NK-92 (cell line): ENCODE results near the gene RLN3.
"Not testable (repeated sequence)": the region's sequence is repeated elsewhere in the genome, so short reads cannot be mapped to it uniquely, and the experiment has no call there.

Experiments
- DNase-seq: peaks from one replicate; lab custom pipeline; 2025; ENCODE audit not compliant: unreplicated experiment; lab: John Stamatoyannopoulos, UW

Gene RLN3

DNA sequence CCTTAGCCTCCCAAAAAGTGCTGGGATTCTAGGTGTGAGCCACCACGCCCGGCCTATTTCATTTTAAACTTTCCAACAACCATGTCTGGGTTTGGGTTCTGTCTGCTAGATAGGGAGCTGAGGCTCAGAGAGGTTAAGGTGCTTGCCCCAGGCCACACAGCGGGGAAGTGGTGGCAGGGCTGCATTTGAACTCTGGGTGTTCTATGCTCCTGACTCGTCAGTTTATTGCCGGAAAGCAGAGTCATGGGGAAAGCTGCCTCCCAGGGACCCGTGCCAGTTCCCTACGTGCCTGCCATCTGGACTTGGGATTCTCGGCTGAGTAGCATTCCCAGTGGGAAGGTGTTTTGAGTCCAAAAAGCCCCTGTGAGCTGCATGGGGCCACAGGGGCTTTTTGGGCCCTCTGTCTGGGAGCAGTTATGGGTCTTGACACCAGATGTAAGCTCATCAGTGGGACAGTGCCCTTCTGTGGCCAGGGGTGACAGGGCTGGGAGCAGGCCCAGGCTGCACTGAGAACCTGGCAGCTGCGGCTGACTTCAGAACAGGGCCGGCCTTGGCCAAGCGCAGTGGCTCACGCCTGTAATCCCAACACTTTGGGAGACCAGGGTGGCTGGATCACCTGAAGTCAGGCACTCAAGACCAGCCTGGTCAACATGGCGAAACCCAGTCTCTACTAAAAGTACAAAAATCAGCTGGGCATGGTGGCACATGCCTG lies 32.8 kb upstream of the RLN3 start:
- DNase-seq, result no peak

DNA sequence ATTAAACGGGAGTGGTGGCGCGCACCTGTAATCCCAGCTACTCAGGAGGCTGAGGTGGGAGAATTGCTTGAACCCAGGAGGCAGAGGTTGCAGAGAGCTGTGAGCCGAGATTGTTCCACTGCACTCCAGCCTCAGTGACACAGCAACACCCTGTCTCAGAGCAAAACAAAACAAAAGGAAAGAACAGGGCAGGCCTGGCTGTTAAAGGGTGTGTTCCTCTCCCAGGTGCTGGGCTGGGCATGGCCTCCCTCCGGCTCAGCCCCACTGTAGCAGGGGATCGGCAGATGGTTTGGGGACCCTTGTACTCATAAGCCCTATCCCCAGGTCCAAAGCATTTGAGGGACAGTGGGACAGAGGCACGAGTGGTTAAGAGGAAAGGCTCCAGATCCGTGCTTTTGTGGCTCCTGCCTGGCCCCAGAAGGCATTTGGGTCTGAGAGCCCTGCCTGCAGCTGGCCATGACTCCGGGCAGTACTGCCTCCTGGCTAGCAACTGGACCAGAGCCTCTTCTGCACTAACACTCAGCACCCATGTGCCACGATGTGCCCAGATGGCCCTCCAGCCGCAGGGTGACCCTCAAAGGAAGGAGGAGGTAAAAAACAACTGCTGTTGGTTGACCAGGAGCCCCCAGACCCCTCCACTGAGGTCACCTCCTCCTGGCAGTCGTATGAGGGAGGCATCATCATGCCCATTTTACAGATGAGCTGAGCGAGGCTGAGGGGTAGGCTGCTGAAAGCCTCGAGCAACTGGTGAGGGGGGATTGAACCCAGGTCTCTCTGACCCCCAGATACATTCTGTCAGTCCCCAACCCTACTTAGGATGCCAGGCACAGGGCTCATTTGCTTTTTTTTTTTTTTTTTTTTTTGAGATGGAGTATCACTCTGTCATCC lies 31.8 kb upstream of the RLN3 start:
- DNase-seq, result no peak

DNA sequence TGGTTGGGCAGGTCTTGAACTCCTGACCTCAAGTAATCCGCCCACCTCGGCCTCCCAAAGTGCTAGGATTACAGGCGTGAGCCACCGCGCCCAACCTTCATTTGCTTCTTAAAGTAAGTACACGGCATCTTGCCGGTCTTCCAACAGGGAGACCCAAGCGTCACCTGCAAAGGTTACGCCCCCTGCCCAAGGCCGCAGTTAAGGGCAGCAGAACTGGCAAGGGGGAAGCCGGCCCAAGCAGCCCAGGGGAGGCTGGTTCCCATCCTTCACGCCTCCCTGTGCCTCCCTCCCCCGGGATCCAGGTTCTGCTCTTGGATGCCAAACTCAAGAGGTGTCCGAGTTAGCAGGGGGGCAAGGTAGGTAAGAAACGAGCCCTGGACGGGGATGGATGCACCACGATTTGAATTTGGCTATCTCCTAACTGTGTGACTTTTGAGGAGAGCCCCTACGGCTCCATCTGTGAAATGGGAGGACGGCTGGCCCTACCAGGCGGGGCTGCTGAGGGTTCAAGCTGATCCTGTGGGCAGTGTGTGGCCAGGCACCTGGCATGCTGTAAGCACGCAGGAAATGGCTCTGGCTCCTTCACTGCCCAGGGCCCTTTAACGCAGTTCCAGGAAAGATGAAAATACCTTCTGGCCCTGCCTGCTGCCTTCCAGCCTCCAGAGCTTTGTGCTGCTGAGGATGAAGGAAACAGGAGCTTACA lies 30.9 kb upstream of the RLN3 start:
- DNase-seq, result no peak

DNA sequence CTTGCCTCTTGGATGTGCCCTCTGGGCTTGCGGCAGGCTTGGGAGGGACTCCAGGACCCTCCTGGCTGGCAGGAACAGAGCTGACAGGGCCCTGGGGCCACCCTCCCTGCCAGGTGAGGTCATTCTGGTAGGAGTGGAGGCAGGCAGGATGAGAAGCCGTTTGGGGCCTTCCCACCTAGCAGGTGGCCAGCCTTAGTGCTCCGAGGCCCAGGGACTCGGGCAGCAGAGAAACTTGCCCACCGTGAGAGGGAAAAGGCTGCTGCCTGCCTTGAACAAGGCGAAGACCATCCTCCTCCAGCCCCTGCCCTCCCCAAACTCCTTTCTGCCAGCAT lies 30.4 kb upstream of the RLN3 start:
- no peak for DNase-seq

DNA sequence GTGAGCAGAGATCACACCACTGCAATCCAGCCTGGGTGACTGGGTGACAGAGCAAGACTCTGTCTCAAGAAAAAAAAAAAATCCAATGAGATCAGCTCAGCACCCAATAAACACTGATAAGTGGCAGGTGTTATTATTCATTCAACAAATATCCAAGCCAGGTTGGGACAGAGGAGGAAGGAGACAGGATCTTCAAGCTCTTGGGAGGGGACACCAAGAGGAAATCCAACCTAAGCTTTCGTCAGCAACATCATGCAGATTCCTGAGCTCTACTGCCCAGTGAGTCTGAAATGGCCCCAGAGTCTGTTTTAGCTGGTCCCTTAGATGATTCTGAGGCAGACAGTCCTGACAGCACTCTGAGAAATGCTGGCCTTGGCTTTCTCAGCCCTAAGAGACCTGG lies 29.5 kb upstream of the RLN3 start:
- no peak for DNase-seq

DNA sequence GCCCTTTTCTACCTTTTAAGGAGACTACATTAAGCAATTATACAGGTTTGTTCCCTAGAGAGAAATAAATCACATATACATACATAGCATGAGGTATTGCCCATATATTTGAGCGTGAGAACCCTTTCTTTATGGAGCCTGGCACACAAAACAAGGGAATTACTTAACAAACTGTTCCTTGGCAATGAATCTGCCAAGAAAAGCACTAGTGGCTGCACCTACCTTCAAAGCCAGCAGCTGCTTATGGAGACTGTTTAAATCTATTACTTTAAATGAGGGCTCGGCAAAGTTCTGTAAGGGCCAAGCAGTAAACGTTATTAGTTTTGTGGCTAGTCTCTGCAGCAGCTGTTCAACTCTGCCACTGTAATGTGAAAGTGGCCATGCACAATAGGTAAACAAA lies 28.9 kb upstream of the RLN3 start:
- no peak for DNase-seq

DNA sequence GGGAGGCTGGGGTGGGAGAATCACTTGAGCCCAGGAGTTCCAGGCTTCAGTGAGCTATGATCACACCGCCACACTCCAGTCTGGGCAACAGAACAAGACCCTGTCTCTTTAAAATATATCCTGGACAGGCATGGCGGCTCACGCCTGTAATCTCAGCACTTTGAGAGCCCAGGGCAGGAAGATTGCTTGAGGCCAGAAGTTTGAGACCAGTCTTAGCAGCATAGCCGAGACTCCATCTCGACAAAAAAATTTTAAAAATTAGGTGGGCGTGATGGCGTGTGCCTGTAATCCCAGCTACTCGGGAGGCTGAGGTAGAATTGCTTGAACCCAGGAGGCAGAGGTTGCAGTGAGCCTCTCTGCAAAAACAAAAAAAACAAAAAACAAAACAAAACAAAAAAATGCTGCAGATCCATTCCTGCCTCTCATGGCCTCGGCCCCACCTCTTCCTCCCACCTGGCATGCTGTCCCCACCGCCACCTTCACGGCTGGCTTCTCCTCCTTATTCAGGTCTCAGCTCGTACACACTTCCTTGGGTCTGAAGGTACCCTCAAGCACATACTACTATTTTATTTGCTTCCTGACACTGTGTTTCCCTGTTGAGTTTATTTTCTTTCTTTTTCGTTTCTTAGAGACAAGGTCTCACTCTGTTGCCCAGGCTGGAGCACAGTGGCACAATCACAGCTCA lies 27.1 kb upstream of the RLN3 start:
- DNase-seq, result no peak

DNA sequence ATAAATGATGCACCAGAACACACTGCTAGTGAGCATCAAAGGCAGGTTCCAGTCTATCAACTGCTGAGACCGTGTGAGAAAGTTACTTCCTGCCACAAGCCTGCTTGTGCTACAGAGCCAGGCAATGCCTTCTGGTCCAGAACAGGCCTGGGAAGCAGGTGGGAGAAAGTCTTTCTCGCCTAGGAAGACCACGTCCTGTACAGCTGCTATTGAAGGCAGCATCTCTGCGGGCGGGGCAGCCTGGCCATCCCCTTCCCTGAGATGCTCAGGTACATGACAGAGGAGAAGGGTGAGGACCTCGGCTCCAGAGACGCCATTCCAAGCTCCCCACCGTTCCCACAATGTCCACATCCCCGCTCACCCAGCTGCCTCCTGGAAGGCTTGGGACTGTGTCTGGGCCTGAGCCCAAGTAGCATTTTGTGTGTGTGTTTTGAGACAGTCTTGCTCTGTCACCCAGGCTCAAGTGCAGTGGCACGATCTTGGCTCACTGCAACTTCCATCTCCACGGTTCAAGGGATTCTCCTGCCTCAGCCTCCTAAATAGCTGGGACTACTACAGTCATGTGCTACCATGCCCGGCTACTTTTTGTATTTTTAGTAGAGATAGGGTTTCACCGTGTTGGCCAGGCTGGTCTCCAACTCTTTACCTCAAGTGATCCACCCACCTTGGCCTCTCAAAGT lies 25.2 kb upstream of the RLN3 start:
- DNase-seq, result no peak

DNA sequence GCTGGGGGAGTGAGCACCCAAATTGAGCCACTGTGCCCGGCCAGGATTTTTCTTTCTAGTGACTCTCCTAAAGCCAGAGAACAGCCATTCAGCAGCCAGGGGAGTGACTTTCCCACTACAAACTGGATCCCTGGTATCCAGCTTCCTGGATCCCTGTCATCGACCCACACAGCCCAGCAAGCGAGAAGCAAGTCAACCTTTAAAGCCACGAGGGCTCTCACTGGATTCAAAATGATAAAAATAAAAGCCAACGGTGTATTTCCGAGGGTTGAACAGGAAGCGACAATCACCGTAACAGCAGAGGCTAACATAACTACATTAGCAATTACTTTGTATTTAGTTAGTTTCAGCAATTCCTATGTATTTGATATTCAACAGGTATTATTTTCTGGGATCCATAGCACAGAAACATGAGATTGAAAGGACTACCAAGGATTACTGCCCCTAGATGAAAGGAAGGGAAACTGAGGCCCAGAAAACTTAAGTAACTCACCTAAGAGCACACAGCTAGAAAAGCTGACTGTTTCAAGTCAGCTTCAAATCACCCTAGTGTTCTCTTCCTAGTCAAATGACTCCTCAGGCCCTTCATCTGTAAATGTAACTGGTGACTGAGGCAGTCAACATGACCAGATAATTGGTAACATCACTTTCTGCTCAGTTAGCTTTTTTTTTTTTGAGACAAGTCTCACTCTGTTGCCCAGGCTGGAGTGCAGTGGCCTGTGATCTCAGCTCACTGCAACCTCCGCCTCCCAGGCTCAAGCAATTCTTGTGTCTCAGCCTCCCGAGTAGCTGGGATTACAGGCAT lies 24.5 kb upstream of the RLN3 start:
- no peak for DNase-seq

DNA sequence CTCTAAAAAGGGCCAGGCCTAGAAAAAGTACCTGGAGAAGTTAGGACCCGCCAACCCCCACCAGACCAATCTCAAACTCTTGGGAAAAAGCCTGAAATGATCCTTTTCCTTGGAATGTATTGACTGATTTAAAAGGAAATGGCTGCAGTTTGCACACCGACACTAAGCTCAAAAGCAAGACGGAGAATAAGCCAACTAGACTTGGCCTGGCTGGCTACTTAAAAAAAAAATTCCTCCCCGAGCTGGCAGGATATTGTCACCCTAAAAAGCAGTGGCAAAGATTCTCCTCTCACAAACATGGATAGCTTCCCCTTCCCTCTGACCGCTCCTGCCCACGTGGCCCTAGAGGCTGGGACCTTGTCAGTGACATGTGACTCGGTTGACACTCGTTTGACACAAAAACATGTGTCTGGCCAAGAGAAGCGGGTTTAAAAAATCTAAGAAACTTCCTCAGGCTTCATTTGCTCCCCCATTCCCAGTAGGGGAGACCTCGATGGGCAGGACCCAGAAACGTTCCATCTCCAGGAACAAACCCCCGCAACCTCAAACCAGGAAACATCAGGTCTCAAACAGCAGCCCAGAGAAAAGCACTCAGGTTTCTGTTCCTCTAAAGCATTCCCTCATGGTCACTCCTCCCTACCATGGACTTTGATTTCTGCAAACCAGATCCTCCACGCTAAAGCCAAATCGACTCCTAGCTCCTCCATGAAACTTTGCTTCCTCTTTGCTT lies 23.2 kb upstream of the RLN3 start:
- DNase-seq, result no peak

DNA sequence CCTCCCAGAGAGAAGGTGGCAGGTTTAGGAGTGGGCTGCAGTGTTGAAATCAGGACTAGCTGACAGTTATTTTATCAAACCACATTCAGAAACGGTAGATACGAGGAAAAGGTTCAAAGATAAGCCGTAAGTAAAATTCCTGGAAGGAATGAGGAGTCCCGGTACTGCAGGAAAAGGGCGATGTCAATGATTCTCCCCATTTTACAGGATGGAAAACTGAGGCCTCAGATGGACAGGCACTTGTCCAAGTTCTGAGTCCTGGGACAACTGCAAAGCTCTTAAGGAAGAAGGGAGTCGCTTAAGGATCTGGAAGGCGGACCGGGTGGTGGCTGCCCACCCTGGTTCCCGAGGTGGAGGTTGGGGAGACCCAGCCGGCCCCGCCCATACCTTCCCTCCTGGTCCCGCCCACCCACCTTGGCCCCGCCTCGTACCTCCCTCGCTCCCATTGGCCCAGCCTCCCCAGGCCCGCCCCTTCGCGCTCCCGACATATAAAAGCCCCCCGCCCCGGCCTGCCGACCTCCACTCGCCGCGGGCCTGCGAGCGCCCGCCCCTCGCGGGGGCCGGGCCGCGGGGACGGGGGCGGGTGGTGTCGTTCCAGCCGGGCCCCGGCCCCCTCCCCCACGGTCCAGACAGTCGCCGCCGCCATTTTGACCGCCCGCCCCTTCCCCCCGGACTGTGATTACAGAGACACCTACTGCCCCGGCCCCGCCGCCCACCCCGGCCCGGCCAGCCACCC lies 22.4 kb upstream of the RLN3 start:
- DNase-seq, result peak; percentile 55

DNA sequence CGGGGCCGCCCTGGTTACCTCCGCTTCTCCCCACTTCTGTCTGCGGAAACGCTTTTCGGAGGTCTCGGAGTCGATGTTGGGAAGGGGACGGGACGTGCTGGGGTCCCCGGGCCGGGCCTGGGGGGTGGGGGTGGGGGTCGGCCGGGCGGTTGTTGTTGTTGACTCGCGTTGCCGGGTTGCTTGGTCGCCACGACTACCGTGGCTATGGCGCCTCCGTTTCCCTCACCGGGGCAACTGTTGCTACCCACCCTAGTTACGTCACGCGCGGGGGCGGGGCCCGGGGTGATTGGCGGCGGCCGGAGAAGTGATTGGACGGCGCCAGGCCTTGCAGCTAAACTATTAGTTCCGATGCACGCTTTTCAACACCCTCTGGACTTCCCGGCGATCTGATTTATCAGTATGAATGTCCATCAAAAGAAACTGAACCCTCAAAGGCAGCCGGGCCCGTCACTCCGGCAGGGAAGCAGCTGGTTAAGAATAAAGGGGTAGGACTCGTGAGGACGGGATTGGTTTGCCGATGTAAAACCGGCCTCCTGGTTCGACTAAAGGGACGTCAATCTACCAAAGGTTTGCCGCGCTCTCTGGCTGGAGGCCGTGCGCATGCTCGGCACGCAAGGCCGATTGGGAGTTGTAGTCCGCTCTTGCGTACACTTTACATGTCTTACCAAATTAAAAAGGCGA lies 21.7 kb upstream of the RLN3 start, which contains the start of gene RFX1:
RFX1 (minus strand) TSS at position 236 of the 681 bp plus-strand sequence. CDS start 12,477 bp downstream, outside the sequence.
- peak; percentile 93 for DNase-seq

DNA sequence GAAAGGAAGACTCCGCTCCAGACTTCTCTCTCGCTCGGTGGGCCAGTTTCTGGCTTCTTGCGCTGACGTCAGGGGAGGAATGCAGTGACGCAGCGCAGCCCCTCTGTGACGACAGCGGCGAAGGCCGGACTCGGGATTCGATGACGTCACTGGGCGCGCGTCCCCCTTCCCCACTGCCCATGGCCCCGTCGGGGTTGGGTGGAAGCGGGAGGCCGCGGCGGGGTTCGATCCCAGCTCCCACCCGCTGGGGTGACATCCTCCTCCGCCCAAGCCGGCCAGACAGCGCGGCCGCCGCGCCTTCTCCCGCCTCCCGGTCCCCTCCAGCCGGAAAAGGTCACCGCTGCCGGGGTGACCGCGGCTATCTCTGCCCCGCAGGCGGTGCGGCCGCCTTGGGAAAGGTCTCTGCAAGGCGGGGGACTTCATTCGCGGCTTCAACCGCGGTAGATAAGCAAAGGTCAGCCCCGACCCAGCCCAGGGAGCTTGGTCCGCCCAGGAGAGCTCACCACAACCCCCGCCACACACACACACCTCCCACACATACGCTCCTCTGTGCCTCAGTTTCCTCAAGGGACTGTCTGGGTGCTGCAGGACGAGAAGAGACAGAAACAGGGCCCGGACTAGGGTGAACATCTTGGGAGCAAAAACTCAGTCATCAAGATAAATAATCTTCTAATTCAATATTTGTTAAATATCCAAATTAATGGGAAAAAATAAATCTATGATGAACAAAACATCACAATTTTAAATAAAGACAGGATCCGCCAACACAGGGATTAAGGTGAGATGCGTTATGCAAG lies 21.0 kb upstream of the RLN3 start:
- peak; percentile 86 for DNase-seq

DNA sequence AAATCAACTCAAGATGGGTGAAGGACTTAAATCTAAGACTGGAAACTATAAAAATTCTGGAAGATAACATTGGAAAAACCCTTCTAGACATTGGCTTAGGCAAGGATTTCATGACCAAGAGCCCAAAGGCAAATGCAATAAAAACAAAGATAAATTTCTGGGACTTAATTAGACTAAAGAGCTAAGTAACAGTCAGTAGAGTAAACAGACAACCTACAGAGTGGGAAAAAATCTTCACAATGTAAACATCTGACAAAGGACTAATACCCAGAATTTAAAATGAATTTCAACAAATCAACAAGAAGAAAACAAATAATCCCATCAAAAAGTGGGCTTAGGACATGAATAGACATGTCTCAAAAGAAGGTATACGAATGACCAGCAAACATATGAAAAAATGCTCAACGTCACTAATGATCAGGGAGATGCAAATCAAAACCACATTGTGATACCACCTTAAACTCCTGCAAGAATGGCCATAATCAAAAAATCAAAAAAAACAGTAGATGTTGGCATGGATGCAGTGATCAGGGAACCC lies 15.5 kb upstream of the RLN3 start:
- no peak for DNase-seq

DNA sequence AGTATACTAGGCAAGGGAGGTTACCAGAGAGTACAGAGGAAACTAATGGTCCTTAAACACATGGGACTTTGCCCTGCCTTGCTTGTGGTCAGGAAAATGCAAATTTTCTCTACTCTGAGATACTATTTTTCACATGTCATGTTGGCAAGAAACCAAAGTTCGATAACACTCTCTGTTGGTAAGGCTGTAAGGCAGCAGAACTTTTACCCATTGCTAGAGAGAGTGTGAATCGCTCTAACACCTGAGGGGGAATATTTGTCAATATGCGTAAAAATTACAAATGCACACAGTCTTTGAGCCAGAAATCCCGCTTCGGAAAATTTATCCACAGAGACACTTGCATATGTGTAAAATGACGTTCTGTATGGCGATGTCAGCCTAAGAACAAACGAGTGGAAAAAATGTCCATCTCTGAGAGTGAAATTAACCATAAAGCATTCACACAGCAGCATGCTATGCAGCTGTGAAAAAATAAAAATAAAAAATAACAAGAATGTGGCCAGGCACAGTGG lies 12.4 kb upstream of the RLN3 start:
- DNase-seq, result no peak

DNA sequence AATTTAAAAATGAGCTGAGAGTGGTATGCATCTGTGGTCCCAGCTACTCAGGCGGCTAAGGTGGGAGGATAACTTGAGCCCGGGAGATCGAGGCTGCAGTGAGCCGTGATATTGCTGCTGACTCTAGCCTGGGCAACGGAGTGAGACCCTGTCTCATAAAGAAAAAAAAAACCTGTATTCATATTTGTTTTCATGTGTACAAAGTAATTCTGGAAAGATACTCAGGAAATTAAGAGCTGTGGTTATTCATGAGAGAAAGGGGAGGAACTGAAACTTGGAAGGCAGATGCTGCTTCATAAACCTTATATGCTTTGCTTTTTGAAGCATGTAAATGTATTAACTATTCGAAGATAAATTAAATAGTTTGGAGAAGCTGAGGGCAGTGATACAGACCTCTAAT lies 8.8 kb upstream of the RLN3 start:
- DNase-seq, result no peak

DNA sequence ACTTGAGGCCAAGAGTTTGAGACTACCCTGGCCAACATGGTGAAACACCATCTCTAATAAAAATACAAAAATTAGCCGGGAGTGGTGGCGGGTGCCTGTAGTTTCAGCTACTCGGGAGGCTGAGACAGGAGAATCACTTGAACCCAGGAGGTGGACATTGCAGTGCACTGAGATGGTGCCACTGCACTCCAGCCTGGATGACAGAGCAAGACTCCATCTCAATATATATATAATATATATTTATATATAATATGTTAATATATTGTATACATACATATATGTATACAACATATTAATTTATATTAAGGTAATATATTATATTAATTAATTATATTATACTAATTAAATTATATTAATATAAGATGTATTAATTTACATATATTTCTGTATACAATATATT lies 8.2 kb upstream of the RLN3 start:
- DNase-seq, result not testable (repeated sequence)
